NCI-H748 (cell line): ENCODE data around the gene C3.

Source experiments
- DNase-seq: peaks from one replicate; lab custom pipeline; 2025; ENCODE audit not compliant: unreplicated experiment; lab: John Stamatoyannopoulos, UW

C3 gene

GRCh38 chr19:6745965-6746364 lies 25.5 kb upstream of the C3 start:
- no peak for DNase-seq

GRCh38 chr19:6744381-6745301 lies 24.2 kb upstream of the C3 start:
- no peak for DNase-seq

- no peak for DNase-seq
These were observed 23.4 kb upstream of the C3 start for GRCh38 chr19:6743714-6744380.

- no peak for DNase-seq
These were observed 22.6 kb upstream of the C3 start for GRCh38 chr19:6743066-6743465.

GRCh38 chr19:6740589-6741343 lies 20.3 kb upstream of the C3 start:
- DNase-seq = peak; percentile 44

- DNase-seq = peak; percentile 34
These were observed 19.6 kb upstream of the C3 start for GRCh38 chr19:6739883-6740588.

GRCh38 chr19:6739390-6739882 lies 19.0 kb upstream of the C3 start, which contains the start of gene TRIP10:
TSS of gene TRIP10 (plus strand) at chr19:6739680. CDS start at chr19:6739762, 82 bp downstream.
- peak; percentile 69 for DNase-seq

GRCh38 chr19:6738787-6739389 lies 18.4 kb upstream of the C3 start:
- DNase-seq = peak; percentile 22

- peak; percentile 69 for DNase-seq
These were observed 17.7 kb upstream of the C3 start for GRCh38 chr19:6737873-6738786.

- peak; percentile 99 for DNase-seq
These were observed 16.9 kb upstream of the C3 start, which contains the start of gene GPR108 for GRCh38 chr19:6737284-6737872. TSS of gene GPR108 (minus strand) at chr19:6737580. CDS start at chr19:6737576, 4 bp downstream.

GRCh38 chr19:6736917-6737283 lies 16.4 kb upstream of the C3 start:
- DNase-seq = no peak

- DNase-seq = peak; percentile 66
These were observed 15.9 kb upstream of the C3 start for GRCh38 chr19:6736169-6736916.

- no peak for DNase-seq
These were observed 14.9 kb upstream of the C3 start for GRCh38 chr19:6735181-6735911.

GRCh38 chr19:6734096-6734696 lies 13.7 kb upstream of the C3 start:
- no peak for DNase-seq

GRCh38 chr19:6733338-6734095 lies 13.1 kb upstream of the C3 start:
- DNase-seq = peak; percentile 1

- DNase-seq = no peak
These were observed 12.4 kb upstream of the C3 start for GRCh38 chr19:6732803-6733337.
